ENCODE measurements around the gene DCDC2B.

DNA sequence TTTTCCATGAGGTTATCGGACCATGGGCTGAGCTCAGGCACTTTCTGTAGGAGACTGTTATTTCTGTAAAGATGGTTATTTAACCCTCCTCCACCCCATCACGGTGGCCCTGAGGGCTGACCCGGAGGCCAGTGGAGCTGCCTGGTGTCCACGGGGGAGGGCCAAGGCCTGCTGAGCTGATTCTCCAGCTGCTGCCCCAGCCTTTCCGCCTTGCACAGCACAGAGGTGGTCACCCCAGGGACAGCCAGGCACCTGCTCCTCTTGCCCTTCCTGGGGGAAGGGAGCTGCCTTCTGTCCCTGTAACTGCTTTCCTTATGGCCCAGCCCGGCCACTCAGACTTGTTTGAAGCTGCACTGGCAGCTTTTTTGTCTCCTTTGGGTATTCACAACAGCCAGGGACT lies 11.1 kb upstream of the DCDC2B start:
- TF ChIP-seq EZH2phosphoT487 (IDR thresholded peaks at IDR 0.05; ENCODE audit: unreplicated experiment) (no peak), ZNF114 (CRISPR knock-in tag; IDR thresholded peaks at IDR 0.05) (no peak), POLR2AphosphoS5 (IDR thresholded peaks at IDR 0.05; ENCODE audit: low read depth) (no peak), EZH2 (IDR thresholded peaks at IDR 0.05; ENCODE audit: low read depth, unreplicated experiment) (no peak), CREB1 (CRISPR knock-in tag; IDR thresholded peaks at IDR 0.05; ENCODE audit: low read depth) (no peak), NANOG (IDR thresholded peaks at IDR 0.05; ENCODE audit: borderline replicate concordance) (no peak), JUNB (IDR thresholded peaks at IDR 0.05; ENCODE audit: unreplicated experiment) (no peak)
- TF ChIP-seq, protein P1, sequence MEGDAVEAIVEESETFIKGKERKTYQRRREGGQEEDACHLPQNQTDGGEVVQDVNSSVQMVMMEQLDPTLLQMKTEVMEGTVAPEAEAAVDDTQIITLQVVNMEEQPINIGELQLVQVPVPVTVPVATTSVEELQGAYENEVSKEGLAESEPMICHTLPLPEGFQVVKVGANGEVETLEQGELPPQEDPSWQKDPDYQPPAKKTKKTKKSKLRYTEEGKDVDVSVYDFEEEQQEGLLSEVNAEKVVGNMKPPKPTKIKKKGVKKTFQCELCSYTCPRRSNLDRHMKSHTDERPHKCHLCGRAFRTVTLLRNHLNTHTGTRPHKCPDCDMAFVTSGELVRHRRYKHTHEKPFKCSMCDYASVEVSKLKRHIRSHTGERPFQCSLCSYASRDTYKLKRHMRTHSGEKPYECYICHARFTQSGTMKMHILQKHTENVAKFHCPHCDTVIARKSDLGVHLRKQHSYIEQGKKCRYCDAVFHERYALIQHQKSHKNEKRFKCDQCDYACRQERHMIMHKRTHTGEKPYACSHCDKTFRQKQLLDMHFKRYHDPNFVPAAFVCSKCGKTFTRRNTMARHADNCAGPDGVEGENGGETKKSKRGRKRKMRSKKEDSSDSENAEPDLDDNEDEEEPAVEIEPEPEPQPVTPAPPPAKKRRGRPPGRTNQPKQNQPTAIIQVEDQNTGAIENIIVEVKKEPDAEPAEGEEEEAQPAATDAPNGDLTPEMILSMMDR (conservative IDR thresholded peaks at IDR 0.05; ENCODE audit: low read depth in 2 of 2) = no peak
- TF ChIP-seq, protein P2, sequence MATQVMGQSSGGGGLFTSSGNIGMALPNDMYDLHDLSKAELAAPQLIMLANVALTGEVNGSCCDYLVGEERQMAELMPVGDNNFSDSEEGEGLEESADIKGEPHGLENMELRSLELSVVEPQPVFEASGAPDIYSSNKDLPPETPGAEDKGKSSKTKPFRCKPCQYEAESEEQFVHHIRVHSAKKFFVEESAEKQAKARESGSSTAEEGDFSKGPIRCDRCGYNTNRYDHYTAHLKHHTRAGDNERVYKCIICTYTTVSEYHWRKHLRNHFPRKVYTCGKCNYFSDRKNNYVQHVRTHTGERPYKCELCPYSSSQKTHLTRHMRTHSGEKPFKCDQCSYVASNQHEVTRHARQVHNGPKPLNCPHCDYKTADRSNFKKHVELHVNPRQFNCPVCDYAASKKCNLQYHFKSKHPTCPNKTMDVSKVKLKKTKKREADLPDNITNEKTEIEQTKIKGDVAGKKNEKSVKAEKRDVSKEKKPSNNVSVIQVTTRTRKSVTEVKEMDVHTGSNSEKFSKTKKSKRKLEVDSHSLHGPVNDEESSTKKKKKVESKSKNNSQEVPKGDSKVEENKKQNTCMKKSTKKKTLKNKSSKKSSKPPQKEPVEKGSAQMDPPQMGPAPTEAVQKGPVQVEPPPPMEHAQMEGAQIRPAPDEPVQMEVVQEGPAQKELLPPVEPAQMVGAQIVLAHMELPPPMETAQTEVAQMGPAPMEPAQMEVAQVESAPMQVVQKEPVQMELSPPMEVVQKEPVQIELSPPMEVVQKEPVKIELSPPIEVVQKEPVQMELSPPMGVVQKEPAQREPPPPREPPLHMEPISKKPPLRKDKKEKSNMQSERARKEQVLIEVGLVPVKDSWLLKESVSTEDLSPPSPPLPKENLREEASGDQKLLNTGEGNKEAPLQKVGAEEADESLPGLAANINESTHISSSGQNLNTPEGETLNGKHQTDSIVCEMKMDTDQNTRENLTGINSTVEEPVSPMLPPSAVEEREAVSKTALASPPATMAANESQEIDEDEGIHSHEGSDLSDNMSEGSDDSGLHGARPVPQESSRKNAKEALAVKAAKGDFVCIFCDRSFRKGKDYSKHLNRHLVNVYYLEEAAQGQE (IDR thresholded peaks at IDR 0.05; ENCODE audit: unreplicated experiment) = no peak
- TF ChIP-seq, protein P3, sequence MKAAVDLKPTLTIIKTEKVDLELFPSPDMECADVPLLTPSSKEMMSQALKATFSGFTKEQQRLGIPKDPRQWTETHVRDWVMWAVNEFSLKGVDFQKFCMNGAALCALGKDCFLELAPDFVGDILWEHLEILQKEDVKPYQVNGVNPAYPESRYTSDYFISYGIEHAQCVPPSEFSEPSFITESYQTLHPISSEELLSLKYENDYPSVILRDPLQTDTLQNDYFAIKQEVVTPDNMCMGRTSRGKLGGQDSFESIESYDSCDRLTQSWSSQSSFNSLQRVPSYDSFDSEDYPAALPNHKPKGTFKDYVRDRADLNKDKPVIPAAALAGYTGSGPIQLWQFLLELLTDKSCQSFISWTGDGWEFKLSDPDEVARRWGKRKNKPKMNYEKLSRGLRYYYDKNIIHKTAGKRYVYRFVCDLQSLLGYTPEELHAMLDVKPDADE (IDR thresholded peaks at IDR 0.05) = no peak

Data from GM23338 (cell line).